SK-N-SH (cell line): Measurements from ENCODE around the gene SEMA4D. TPM values are rescaled to one million over a fixed set of nuclear protein-coding genes. Genes with fewer than 3 reads are reported as not detected.

Source experiments
- CTCF ChIA-PET: fragments of 300-600, 350-600 bp; formaldehyde crosslinking; extraction: SDS; loops from one replicate; lab custom pipeline; 2021; lab: Yijun Ruan, JAX
- POLR2A ChIA-PET: fragments of 350-600 bp; sonication (Branson Sonifier 250); formaldehyde crosslinking; extraction: SDS; loops from one replicate; lab custom pipeline; 2020; ENCODE audit warnings: antibody characterized with exemption, inconsistent platforms; lab: Yijun Ruan, JAX
- DNase-seq: peaks from one replicate; pipeline ENCODE4 v3.0.0; 2012
- H2AFZ ChIP-seq: fragments of 200-600 bp; sonication (generic); 2 replicates; pipeline ENCODE4 v1.8.1; 2016; ENCODE audit warnings: antibody characterized with exemption, mild to moderate bottlenecking, low read depth
- H3F3A ChIP-seq: fragments of 200-600 bp; sonication (generic); replicated peaks from 2 replicates; pipeline ENCODE3; 2016; ENCODE audit warnings: antibody characterized with exemption, mild to moderate bottlenecking; ENCODE audit not compliant: insufficient read depth
- H3K27ac ChIP-seq, 2 experiments: fragments of 200-500 bp in 1 of 2; fragments of 200-600 bp in 1 of 2; sonication (Bioruptor generic) in 1 of 2; sonication (generic), shearing (Covaris generic) in 1 of 2; 2 replicates each; pipeline versions ENCODE4 v1.5.1 to v1.6.1; 2014 to 2016; ENCODE audit warnings: low read depth in 2 of 2, inconsistent platforms in 1 of 2, low read length in 1 of 2, mild to moderate bottlenecking in 1 of 2, mixed read lengths in 1 of 2
- H3K27me3 ChIP-seq: fragments of 200-600 bp; sonication (generic), shearing (Covaris generic); 2 replicates; pipeline ENCODE4 v1.6.1; 2016; ENCODE audit warnings: mixed run types; ENCODE audit not compliant: insufficient read depth
- H3K36me3 ChIP-seq, 2 experiments: fragments of 200-500 bp in 1 of 2; fragments of 200-600 bp in 1 of 2; sonication (Bioruptor generic) in 1 of 2; sonication (generic) in 1 of 2; replicated peaks in 1 of 2; 2 replicates each; pipeline versions ENCODE3 to v1.5.1; 2014 to 2016; ENCODE audit warnings: low read length in 1 of 2, mild to moderate bottlenecking in 1 of 2; ENCODE audit not compliant: insufficient read depth in 2 of 2, control insufficient read depth in 1 of 2
- H3K4me1 ChIP-seq, 2 experiments: fragments of 200-500 bp in 1 of 2; fragments of 200-600 bp in 1 of 2; sonication (Bioruptor generic) in 1 of 2; sonication (generic), shearing (Covaris generic) in 1 of 2; 2 replicates each; pipeline versions ENCODE4 v1.5.1 to v1.6.1; 2014 to 2016; ENCODE audit warnings: low read depth in 1 of 2, low read length in 1 of 2, mixed run types in 1 of 2; ENCODE audit not compliant: insufficient read depth in 2 of 2, control insufficient read depth in 1 of 2
- H3K4me2 ChIP-seq: fragments of 200-600 bp; sonication (generic), shearing (Covaris generic); 2 replicates; pipeline ENCODE4 v1.6.1; 2017; ENCODE audit warnings: mixed run types
- H3K4me3 ChIP-seq, 2 experiments: fragments of 200-500 bp in 1 of 2; fragments of 200-600 bp in 1 of 2; sonication (Bioruptor generic) in 1 of 2; sonication (generic), shearing (Covaris generic) in 1 of 2; 2 replicates each; pipeline versions ENCODE4 v1.5.1 to v1.8.1; 2014 to 2016; ENCODE audit warnings: low read depth in 2 of 2, inconsistent platforms in 1 of 2, low read length in 1 of 2, mild to moderate bottlenecking in 1 of 2, mixed read lengths in 1 of 2, moderate library complexity in 1 of 2
- H3K79me2 ChIP-seq: fragments of 200-600 bp; sonication (generic); 2 replicates; pipeline ENCODE4 v1.8.1; 2017; ENCODE audit warnings: mild to moderate bottlenecking; ENCODE audit not compliant: insufficient read depth
- H3K9ac ChIP-seq: fragments of 200-600 bp; sonication (generic); 2 replicates; pipeline ENCODE4 v1.6.1; 2017; ENCODE audit warnings: mixed run types
- H3K9me2 ChIP-seq: fragments of 200-600 bp; sonication (generic); 2 replicates; pipeline ENCODE4 v1.6.1; 2017; ENCODE audit warnings: mixed run types
- H3K9me3 ChIP-seq: fragments of 200-600 bp; sonication (generic); 2 replicates; pipeline ENCODE4 v1.6.1; 2017; ENCODE audit warnings: mixed run types, mild to moderate bottlenecking, moderate library complexity
- H4K20me1 ChIP-seq: fragments of 200-600 bp; sonication (generic); 2 replicates; pipeline ENCODE4 v1.6.1; 2017; ENCODE audit warnings: mild to moderate bottlenecking, mixed run types; ENCODE audit not compliant: insufficient read depth
- CHD2 ChIP-seq: fragments of 150-350 bp; IDR thresholded peaks from 2 replicates; pipeline ENCODE4 v1.6.1; 2018; ENCODE audit warnings: low read length; ENCODE audit not compliant: partially characterized antibody
- EP300 ChIP-seq, 2 experiments: IDR thresholded peaks; 2 replicates each; pipeline versions ENCODE4 v1.4.0 to v1.6.1; 2012; ENCODE audit warnings: borderline replicate concordance in 1 of 2, low read depth in 1 of 2, low read length in 1 of 2
- EZH2phosphoT487 ChIP-seq: fragments of 200-600 bp; sonication (generic); IDR thresholded peaks from 2 replicates; pipeline ENCODE4 v1.6.1; 2017; ENCODE audit warnings: low read depth, mixed run types, mild to moderate bottlenecking, antibody characterized with exemption, moderate library complexity, borderline replicate concordance
- FOSL2 ChIP-seq: IDR thresholded peaks from 2 replicates; pipeline ENCODE4 v1.4.0; 2012; ENCODE audit warnings: low read depth, mild to moderate bottlenecking, moderate library complexity, borderline replicate concordance
- FOXJ3 ChIP-seq: sonication (generic); formaldehyde crosslinking; IDR thresholded peaks from 2 replicates; pipeline ENCODE4 v1.5.1; 2020; ENCODE audit warnings: mild to moderate bottlenecking, missing genetic modification reagents
- FOXM1 ChIP-seq: IDR thresholded peaks from 2 replicates; pipeline ENCODE4 v1.4.0; 2012; ENCODE audit warnings: low read depth, mild to moderate bottlenecking
- GATA2 ChIP-seq: sonication (generic); formaldehyde crosslinking; IDR thresholded peaks from 2 replicates; pipeline ENCODE4 v1.5.0; 2020; ENCODE audit warnings: mild to moderate bottlenecking, missing genetic modification reagents
- JUND ChIP-seq: IDR thresholded peaks from 2 replicates; pipeline ENCODE4 v1.4.0; 2012
- MEF2A ChIP-seq: IDR thresholded peaks from 2 replicates; pipeline ENCODE4 v1.4.0; 2012; ENCODE audit warnings: low read depth, borderline replicate concordance
- MXI1 ChIP-seq: IDR thresholded peaks from 2 replicates; pipeline ENCODE4 v1.6.1; 2012; ENCODE audit warnings: mild to moderate bottlenecking, low read depth, low read length, improper control_type of control experiment
- NRF1 ChIP-seq: IDR thresholded peaks from 2 replicates; pipeline ENCODE4 v1.6.1; 2012; ENCODE audit warnings: low read depth, mild to moderate bottlenecking, low read length
- POLR2AphosphoS5 ChIP-seq: IDR thresholded peaks from 2 replicates; pipeline ENCODE4 v1.6.1; 2012; ENCODE audit warnings: low read depth, low read length
- RAD21 ChIP-seq: IDR thresholded peaks from 2 replicates; pipeline ENCODE4 v1.6.1; 2012; ENCODE audit warnings: mild to moderate bottlenecking, low read length
- REST ChIP-seq: IDR thresholded peaks from 2 replicates; pipeline ENCODE4 v1.6.1; 2012; ENCODE audit warnings: mild to moderate bottlenecking, low read depth, low read length, moderate library complexity
- RXRA ChIP-seq: IDR thresholded peaks from 2 replicates; pipeline ENCODE4 v1.4.0; 2012; ENCODE audit warnings: low read depth, mild to moderate bottlenecking, borderline replicate concordance
- SIN3A ChIP-seq: IDR thresholded peaks from 2 replicates; pipeline ENCODE4 v1.6.1; 2012; ENCODE audit warnings: low read depth, mild to moderate bottlenecking, low read length, moderate library complexity, borderline replicate concordance
- SMC3 ChIP-seq: IDR thresholded peaks from 2 replicates; pipeline ENCODE4 v1.6.1; 2012; ENCODE audit warnings: low read depth, low read length, improper control_type of control experiment
- TCF12 ChIP-seq: IDR thresholded peaks from 2 replicates; pipeline ENCODE4 v1.4.0; 2012
- YY1 ChIP-seq: IDR thresholded peaks from 2 replicates; pipeline ENCODE4 v1.4.0; 2012; ENCODE audit warnings: low read depth, mild to moderate bottlenecking
- ZBTB33 ChIP-seq: IDR thresholded peaks from 2 replicates; pipeline ENCODE4 v1.4.0; 2012; ENCODE audit warnings: low read depth, borderline replicate concordance
- whole genome bisulfite sequencing: methylation state at CpG from one replicate; pipeline ENCODE4 v1.1.6; 2017; ENCODE audit warnings: low lambda C conversion rate; 5-methylcytosine and 5-hydroxymethylcytosine counted together
- polyA plus RNA-seq, 3 experiments: library from polyadenylated mRNA; depleted of rRNA; stranded (reverse); fragments of >200 nt; gene quantifications; 2 replicates each; pipeline ENCODE4 v1.2.3, GENCODE V29; 2012
- TF ChIP-seq, protein P1 (sequence below): fragments of 150-350 bp; IDR thresholded peaks from 2 replicates; pipeline ENCODE4 v1.6.1; 2017; ENCODE audit warnings: antibody characterized with exemption, low read length, low read depth, borderline replicate concordance

The SEMA4D gene
- polyA plus RNA-seq, 1 of the 3 experiments (the other 2 are of a cell fraction), result 4.8 TPM

- H3K27ac ChIP-seq, result no peak overlapping the region
- no peaks in the 10 kb centered on the region for H3K79me2 ChIP-seq
- no peak overlapping the region for H3K4me3 ChIP-seq
- no peak overlapping the region for H2AFZ ChIP-seq
- H4K20me1 ChIP-seq, result no peaks in the 10 kb centered on the region
- no peaks in the 10 kb centered on the region for H3K9me2 ChIP-seq
- H3K36me3 ChIP-seq, result peaks cover 6 to 42% of the 10 kb centered on the region in 2 experiments
- no peak overlapping the region for H3K4me2 ChIP-seq
- no peak for DNase-seq
- H3K9me3 ChIP-seq, result no peaks in the 10 kb centered on the region
- 75% methylated on average over 4 of the region's 6 CpGs for WGBS
- no peaks in the 10 kb centered on the region for H3K27me3 ChIP-seq
- TF ChIP-seq RAD21, result no peak
- no peak for TF ChIP-seq POLR2AphosphoS5
- no peak for TF ChIP-seq NRF1
- TF ChIP-seq YY1, result no peak
- TF ChIP-seq, protein P1, sequence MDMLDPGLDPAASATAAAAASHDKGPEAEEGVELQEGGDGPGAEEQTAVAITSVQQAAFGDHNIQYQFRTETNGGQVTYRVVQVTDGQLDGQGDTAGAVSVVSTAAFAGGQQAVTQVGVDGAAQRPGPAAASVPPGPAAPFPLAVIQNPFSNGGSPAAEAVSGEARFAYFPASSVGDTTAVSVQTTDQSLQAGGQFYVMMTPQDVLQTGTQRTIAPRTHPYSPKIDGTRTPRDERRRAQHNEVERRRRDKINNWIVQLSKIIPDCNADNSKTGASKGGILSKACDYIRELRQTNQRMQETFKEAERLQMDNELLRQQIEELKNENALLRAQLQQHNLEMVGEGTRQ, result no peak
- TF ChIP-seq RXRA, result no peak
- no peak for TF ChIP-seq SMC3
- TF ChIP-seq SIN3A, result no peak
- no peak for TF ChIP-seq EP300 (IDR thresholded peaks at IDR 0.05; ENCODE audit: borderline replicate concordance in 1 of 2, low read depth in 1 of 2, low read length in 1 of 2)
- no peak for TF ChIP-seq EZH2phosphoT487
- no peak for TF ChIP-seq TCF12
- H3K9ac ChIP-seq, result no peak overlapping the region
- ChIA-PET POLR2A (interaction anchor here (0.9 kb wide), 1 partner anchor 12 kb away, joined by 3 read pairs; no protein-coding TSS in a partner anchor), CTCF (interaction anchor here (1.4 kb wide), 1 partner anchor 186 kb away, joined by 6 read pairs; no protein-coding TSS in a partner anchor)
- peaks cover 0 to 35% of the 10 kb centered on the region in 2 experiments; a peak in 2 of 4 replicates for H3K4me1 ChIP-seq
- no peaks in the 10 kb centered on the region for H3F3A ChIP-seq
Observed at GRCh38 chr9:89363311-89363670, 134.6 kb downstream of the SEMA4D start.

- no peaks in the 10 kb centered on the region for H3K79me2 ChIP-seq
- no peaks in the 10 kb centered on the region for H3K27me3 ChIP-seq
- POLR2A ChIA-PET, result interaction anchor here (0.9 kb wide), 1 partner anchor 12 kb away, joined by 3 read pairs; no protein-coding TSS in a partner anchor
- no peak overlapping the region for H2AFZ ChIP-seq
- H3K4me3 ChIP-seq, result no peak overlapping the region
- H3K9ac ChIP-seq, result no peak overlapping the region
- 92% methylated on average over 4 of the region's 10 CpGs for WGBS
- no peaks in the 10 kb centered on the region for H3F3A ChIP-seq
- H3K9me3 ChIP-seq, result no peaks in the 10 kb centered on the region
- H3K36me3 ChIP-seq, result peaks cover 6 to 47% of the 10 kb centered on the region in 2 experiments
- no peaks in the 10 kb centered on the region for H4K20me1 ChIP-seq
- no peak overlapping the region for H3K4me2 ChIP-seq
- H3K9me2 ChIP-seq, result no peaks in the 10 kb centered on the region
- H3K27ac ChIP-seq, result no peak overlapping the region
- CTCF ChIA-PET, result no interaction called here
- DNase-seq, result no peak
- peaks cover 0 to 40% of the 10 kb centered on the region in 2 experiments; a peak in 2 of 4 replicates for H3K4me1 ChIP-seq
- TF ChIP-seq RXRA (no peak), YY1 (no peak), RAD21 (no peak), FOSL2 (no peak), CHD2 (no peak), TCF12 (no peak), FOXM1 (no peak), POLR2AphosphoS5 (no peak), MXI1 (no peak), GATA2 (CRISPR knock-in tag) (no peak), FOXJ3 (CRISPR knock-in tag) (no peak), NRF1 (no peak), JUND (no peak), MEF2A (no peak), REST (no peak), ZBTB33 (no peak)
Observed at GRCh38 chr9:89362647-89363310, 135.1 kb downstream of the SEMA4D start.
